Panc1 (cell line): ENCODE results near the gene WDR5B. TPM values are rescaled to one million over a fixed set of nuclear protein-coding genes. Genes with fewer than 3 reads are reported as not detected.

ENCODE experiments used
- ATAC-seq: fragments of 200-7000 bp; cut with Tn5 transposase; 2 replicates; pipeline ENCODE4 v1.9.1; 2020; ENCODE audit warnings: mild to moderate bottlenecking, moderate library complexity
- BruUV-seq: library from RNA; stranded (reverse); fragments of 400-500 nt; replicated peaks from 2 replicates; lab custom pipeline; 2021; lab: Mats Ljungman, UMichigan
- CTCF ChIA-PET: fragments of 300-600 bp; sonication (Branson Sonifier 250); formaldehyde crosslinking; loops from one replicate; lab custom pipeline; 2022; ENCODE audit warnings: antibody characterized with exemption; lab: Charles Lee
- POLR2A ChIA-PET: fragments of 300-600 bp; sonication (Branson Sonifier 250); formaldehyde crosslinking; loops from one replicate; lab custom pipeline; 2022; ENCODE audit warnings: antibody characterized with exemption; lab: Charles Lee
- DNase-seq: peaks from one replicate; pipeline ENCODE4 v3.0.0-alpha.2; 2010; ENCODE audit warnings: low read depth, low spot score
- H3K27ac ChIP-seq: 2 replicates; pipeline ENCODE4 v1.5.1; 2011; ENCODE audit warnings: mild to moderate bottlenecking, low read length, inconsistent platforms
- H3K27me3 ChIP-seq: fragments of 200-500 bp; sonication (Bioruptor generic); 2 replicates; pipeline ENCODE4 v1.6.0; 2014; ENCODE audit warnings: low read length, inconsistent platforms; ENCODE audit not compliant: control insufficient read depth, insufficient read depth
- H3K36me3 ChIP-seq: fragments of 200-500 bp; sonication (Bioruptor generic); 2 replicates; pipeline ENCODE4 v1.5.1; 2014; ENCODE audit warnings: inconsistent platforms, mild to moderate bottlenecking, low read length, moderate library complexity; ENCODE audit not compliant: control insufficient read depth, insufficient read depth
- H3K4me1 ChIP-seq: 2 replicates; pipeline ENCODE4 v1.5.1; 2011; ENCODE audit warnings: inconsistent platforms, mild to moderate bottlenecking, low read length, moderate library complexity; ENCODE audit not compliant: control insufficient read depth, insufficient read depth
- H3K4me3 ChIP-seq, 2 experiments: 2 replicates each; pipeline ENCODE4 v1.5.1; 2011 to 2012; ENCODE audit warnings: low read depth in 2 of 2, low read length in 2 of 2, mild to moderate bottlenecking in 2 of 2, inconsistent platforms in 1 of 2, moderate library complexity in 1 of 2
- H3K9me3 ChIP-seq: fragments of 200-500 bp; sonication (Bioruptor generic); 2 replicates; pipeline ENCODE4 v1.5.1; 2014; ENCODE audit warnings: low read depth, mild to moderate bottlenecking, inconsistent platforms, low read length, moderate library complexity; ENCODE audit not compliant: control insufficient read depth, insufficient read depth
- CTCF ChIP-seq: fragments of 450-650 bp; IDR thresholded peaks from 2 replicates; pipeline ENCODE4 v1.5.1; 2017; ENCODE audit warnings: mild to moderate bottlenecking
- POLR2AphosphoS5 ChIP-seq: IDR thresholded peaks from 2 replicates; pipeline ENCODE4 v1.6.1; 2012; ENCODE audit warnings: mild to moderate bottlenecking, low read depth, low read length, moderate library complexity
- SIN3A ChIP-seq: IDR thresholded peaks from 2 replicates; pipeline ENCODE4 v1.6.1; 2012; ENCODE audit warnings: low read depth, mild to moderate bottlenecking, low read length, moderate library complexity, borderline replicate concordance; ENCODE audit not compliant: insufficient read depth
- TCF7L2 ChIP-seq: IDR thresholded peaks from 2 replicates; pipeline ENCODE4 v1.6.1; 2011; ENCODE audit warnings: mild to moderate bottlenecking, low read depth, low read length, inconsistent platforms
- in situ Hi-C: cut with HindIII; loops from 2 replicates; pipeline ENCODE4 v1.10.0; 2016; ENCODE audit warnings: low sequenced_read_pairs, low pct_unique_long_range_greater_than_20kb
- intact Hi-C: fragments of 100-400 bp; cut with micrococcal nuclease; formaldehyde crosslinking; loops from one replicate; pipeline ENCODE4 v1.10.0; 2022; ENCODE audit not compliant: unreplicated experiment
- total RNA-seq: library from RNA; stranded (reverse); gene quantifications from one replicate; pipeline ENCODE4 v1.2.1, GENCODE V29; 2021; ENCODE audit not compliant: unreplicated experiment
- TF ChIP-seq, protein P1 (sequence below), 2 experiments: IDR thresholded peaks; 2 replicates each; pipeline ENCODE4 v1.6.1; 2011 to 2012; ENCODE audit warnings: low read depth in 2 of 2, control low read depth in 1 of 2, low read length in 1 of 2, mild to moderate bottlenecking in 1 of 2, moderate library complexity in 1 of 2; ENCODE audit not compliant: insufficient read depth in 1 of 2

The WDR5B gene
- total RNA-seq, 1 experiment from 2014 or later, result 5.5 TPM

- CTCF ChIA-PET, result no interaction called here
- H3K27ac ChIP-seq, result no peak overlapping the region
- no peak for DNase-seq
- H3K9me3 ChIP-seq, result no peaks in the 10 kb centered on the region
- no peaks in the 10 kb centered on the region for H3K4me1 ChIP-seq
- TF ChIP-seq CTCF (no peak), TCF7L2 (no peak), POLR2AphosphoS5 (no peak), SIN3A (no peak)
- TF ChIP-seq, protein P1, sequence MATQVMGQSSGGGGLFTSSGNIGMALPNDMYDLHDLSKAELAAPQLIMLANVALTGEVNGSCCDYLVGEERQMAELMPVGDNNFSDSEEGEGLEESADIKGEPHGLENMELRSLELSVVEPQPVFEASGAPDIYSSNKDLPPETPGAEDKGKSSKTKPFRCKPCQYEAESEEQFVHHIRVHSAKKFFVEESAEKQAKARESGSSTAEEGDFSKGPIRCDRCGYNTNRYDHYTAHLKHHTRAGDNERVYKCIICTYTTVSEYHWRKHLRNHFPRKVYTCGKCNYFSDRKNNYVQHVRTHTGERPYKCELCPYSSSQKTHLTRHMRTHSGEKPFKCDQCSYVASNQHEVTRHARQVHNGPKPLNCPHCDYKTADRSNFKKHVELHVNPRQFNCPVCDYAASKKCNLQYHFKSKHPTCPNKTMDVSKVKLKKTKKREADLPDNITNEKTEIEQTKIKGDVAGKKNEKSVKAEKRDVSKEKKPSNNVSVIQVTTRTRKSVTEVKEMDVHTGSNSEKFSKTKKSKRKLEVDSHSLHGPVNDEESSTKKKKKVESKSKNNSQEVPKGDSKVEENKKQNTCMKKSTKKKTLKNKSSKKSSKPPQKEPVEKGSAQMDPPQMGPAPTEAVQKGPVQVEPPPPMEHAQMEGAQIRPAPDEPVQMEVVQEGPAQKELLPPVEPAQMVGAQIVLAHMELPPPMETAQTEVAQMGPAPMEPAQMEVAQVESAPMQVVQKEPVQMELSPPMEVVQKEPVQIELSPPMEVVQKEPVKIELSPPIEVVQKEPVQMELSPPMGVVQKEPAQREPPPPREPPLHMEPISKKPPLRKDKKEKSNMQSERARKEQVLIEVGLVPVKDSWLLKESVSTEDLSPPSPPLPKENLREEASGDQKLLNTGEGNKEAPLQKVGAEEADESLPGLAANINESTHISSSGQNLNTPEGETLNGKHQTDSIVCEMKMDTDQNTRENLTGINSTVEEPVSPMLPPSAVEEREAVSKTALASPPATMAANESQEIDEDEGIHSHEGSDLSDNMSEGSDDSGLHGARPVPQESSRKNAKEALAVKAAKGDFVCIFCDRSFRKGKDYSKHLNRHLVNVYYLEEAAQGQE (IDR thresholded peaks at IDR 0.05; ENCODE audit: insufficient read depth in 1 of 2, low read depth in 2 of 2, low read length in 1 of 2), result no peak
- POLR2A ChIA-PET, result interaction anchor here (0.7 to 0.8 kb wide), 2 partner anchors 12 to 319 kb away, joined by 3 read pairs; no protein-coding TSS in a partner anchor
- intact Hi-C loops (no loop called here), in situ Hi-C loops (no loop called here)
- no peaks in the 10 kb centered on the region for H3K27me3 ChIP-seq
- no peak overlapping the region for H3K4me3 ChIP-seq
- H3K36me3 ChIP-seq, result peaks cover 10% of the 10 kb centered on the region; the same call in 1 of the 2 replicates
- no TSS peak for BruUV-seq
- ATAC-seq, result no peak
Measured at GRCh38 chr3:122405015-122405414, 10.8 kb downstream of the WDR5B start.

- peaks cover 10% of the 10 kb centered on the region; the same call in 1 of the 2 replicates for H3K36me3 ChIP-seq
- H3K4me1 ChIP-seq, result no peaks in the 10 kb centered on the region
- H3K27ac ChIP-seq, result no peak overlapping the region
- in situ Hi-C loops, result no loop called here
- no peaks in the 10 kb centered on the region for H3K27me3 ChIP-seq
- H3K9me3 ChIP-seq, result no peaks in the 10 kb centered on the region
- TF ChIP-seq, protein P1 (IDR thresholded peaks at IDR 0.05; ENCODE audit: insufficient read depth in 1 of 2, low read depth in 2 of 2, low read length in 1 of 2), result no peak
- TF ChIP-seq POLR2AphosphoS5, result no peak
- TF ChIP-seq TCF7L2, result no peak
- no peak for TF ChIP-seq CTCF
- TF ChIP-seq SIN3A, result no peak
- intact Hi-C loops, result no loop called here
- POLR2A ChIA-PET, result interaction anchor here (0.6 kb wide), 1 partner anchor 53 kb away, joined by 5 read pairs; no protein-coding TSS in a partner anchor
- ATAC-seq, result no peak
- BruUV-seq, result no TSS peak
- CTCF ChIA-PET, result no interaction called here
- no peak overlapping the region for H3K4me3 ChIP-seq
- no peak for DNase-seq
Measured at GRCh38 chr3:122403489-122403888, 12.4 kb downstream of the WDR5B start.
